ENCODE measurements around the gene TAF15. TPM values are rescaled to one million over a fixed set of nuclear protein-coding genes. Genes with fewer than 3 reads are reported as not detected.

TAF15 gene
- total and polyA plus RNA-seq, 8 donors: 140 to 277 (median 248) TPM

GRCh38 chr17:35774499-35774898 is 34.8 kb upstream of the TAF15 start:
- peak overlapping the region; percentile 61 to 81 for H3K27ac ChIP-seq

GRCh38 chr17:35775039-35775438 is 34.2 kb upstream of the TAF15 start:
- Histone ChIP-seq H3K4me1 (peaks cover 43 to 52% of the 10 kb centered on the region in 2 donors), H3K9me3 (no peaks in the 10 kb centered on the region), H3K27me3 (no peaks in the 10 kb centered on the region), H3K27ac (peak overlapping the region; percentile 61 to 81), H3K4me3 (no peak overlapping the region), H3K36me3 (no peaks in the 10 kb centered on the region)
- intact Hi-C loops (cut with DNase I): no loop called here
- TF ChIP-seq CTCF (IDR thresholded peaks at IDR 0.05): no peak
- no peak for DNase-seq
- ATAC-seq: no peak

More at GRCh38 chr17:35774499-35774898, 34.8 kb upstream of the TAF15 start:
- Histone ChIP-seq H3K36me3 (no peaks in the 10 kb centered on the region), H3K4me1 (peaks cover 43 to 52% of the 10 kb centered on the region in 2 donors), H3K9me3 (no peaks in the 10 kb centered on the region), H3K27me3 (no peaks in the 10 kb centered on the region), H3K4me3 (no peak overlapping the region)
- peak in 3 of 4 donors; percentile 56 to 83 (median 72) for DNase-seq
- peak; percentile 67 for ATAC-seq
- intact Hi-C loops (cut with DNase I): no loop called here
- no peak for TF ChIP-seq CTCF (IDR thresholded peaks at IDR 0.05)

GRCh38 chr17:35775583-35775982 is 33.7 kb upstream of the TAF15 start:
- Histone ChIP-seq H3K4me1 (peaks cover 43 to 52% of the 10 kb centered on the region in 2 donors), H3K9me3 (no peaks in the 10 kb centered on the region), H3K27me3 (no peaks in the 10 kb centered on the region), H3K4me3 (no peak overlapping the region), H3K36me3 (no peaks in the 10 kb centered on the region), H3K27ac (peak overlapping the region in 1 of 2 donors; percentile 81)
- intact Hi-C loops (cut with DNase I): no loop called here
- no peak for TF ChIP-seq CTCF (IDR thresholded peaks at IDR 0.05)
- ATAC-seq: no peak
- no peak for DNase-seq

- ATAC-seq: no peak
- H3K9me3 ChIP-seq: no peaks in the 10 kb centered on the region
- peak overlapping the region; percentile 57 to 70 for H3K27ac ChIP-seq
- DNase-seq: no peak
- H3K27me3 ChIP-seq: no peaks in the 10 kb centered on the region
- TF ChIP-seq CTCF (IDR thresholded peaks at IDR 0.05): no peak
- intact Hi-C loops (cut with DNase I): no loop called here
- H3K4me3 ChIP-seq: no peak overlapping the region
- peaks cover 54 to 56% of the 10 kb centered on the region in 2 donors for H3K4me1 ChIP-seq
- H3K36me3 ChIP-seq: no peaks in the 10 kb centered on the region
Observed at GRCh38 chr17:35778641-35779196, 30.6 kb upstream of the TAF15 start.

- no peaks in the 10 kb centered on the region for H3K27me3 ChIP-seq
- no peaks in the 10 kb centered on the region for H3K9me3 ChIP-seq
- no peak for TF ChIP-seq CTCF (IDR thresholded peaks at IDR 0.05)
- H3K4me3 ChIP-seq: no peak overlapping the region
- H3K27ac ChIP-seq: no peak overlapping the region
- intact Hi-C loops (cut with DNase I): no loop called here
- DNase-seq: no peak
- no peak for ATAC-seq
- H3K36me3 ChIP-seq: no peaks in the 10 kb centered on the region
- H3K4me1 ChIP-seq: peaks cover 45 to 50% of the 10 kb centered on the region in 2 donors
Observed at GRCh38 chr17:35780950-35781349, 28.3 kb upstream of the TAF15 start.

Measured in left lung (tissue), 10 donors.